NCI-H82 (cell line): ENCODE data around the gene CARNS1.
A peak's percentile ranks its signal among the peaks of the same experiment; 100 is the strongest.
"Not testable (repeated sequence)": the region's sequence is repeated elsewhere in the genome, so short reads cannot be mapped to it uniquely, and the experiment has no call there.

Experiments
- DNase-seq: peaks from one replicate; lab custom pipeline; 2025; lab: John Stamatoyannopoulos, UW

The CARNS1 gene

DNA sequence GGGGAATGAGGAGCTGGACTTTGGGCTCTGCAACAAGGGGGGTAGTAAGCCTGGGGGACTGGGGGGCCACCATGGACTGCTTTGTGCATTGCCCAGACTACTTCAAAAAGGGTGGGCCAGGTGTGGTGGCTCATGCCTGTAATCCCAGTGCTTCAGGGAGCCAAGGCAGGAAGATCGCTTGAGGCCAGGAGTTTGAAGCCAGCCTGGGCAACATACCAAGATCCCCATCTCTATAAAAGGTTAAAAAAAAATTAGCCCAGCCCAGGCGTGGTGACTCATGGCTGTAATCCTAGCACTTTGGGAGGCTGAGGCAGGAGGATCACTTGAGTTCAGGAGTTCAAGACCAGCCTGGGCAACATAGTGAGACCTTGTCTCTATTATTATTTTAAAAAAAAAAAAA lies 50.1 kb downstream of the CARNS1 start:
- not testable (repeated sequence) for DNase-seq

DNA sequence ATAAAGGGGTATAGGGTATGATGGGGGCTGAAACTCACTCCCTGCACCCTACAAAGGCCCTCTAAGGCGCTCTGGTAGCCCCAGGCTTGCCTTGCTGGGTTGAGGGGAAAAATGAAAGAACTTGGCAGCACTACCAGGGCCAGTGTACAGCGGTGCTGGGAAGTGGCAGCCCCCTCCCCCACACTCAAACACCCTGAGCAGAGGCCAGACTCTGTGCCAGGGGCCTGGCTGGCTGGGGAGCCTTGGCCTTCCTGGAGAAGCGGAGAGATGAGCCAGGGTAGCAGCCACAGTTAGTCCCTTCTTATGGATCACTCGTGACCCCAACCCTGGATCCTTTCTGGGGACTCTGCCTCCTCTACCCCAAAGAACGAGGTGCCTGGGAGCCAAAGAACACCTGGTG lies 50.9 kb downstream of the CARNS1 start:
- DNase-seq = no peak

DNA sequence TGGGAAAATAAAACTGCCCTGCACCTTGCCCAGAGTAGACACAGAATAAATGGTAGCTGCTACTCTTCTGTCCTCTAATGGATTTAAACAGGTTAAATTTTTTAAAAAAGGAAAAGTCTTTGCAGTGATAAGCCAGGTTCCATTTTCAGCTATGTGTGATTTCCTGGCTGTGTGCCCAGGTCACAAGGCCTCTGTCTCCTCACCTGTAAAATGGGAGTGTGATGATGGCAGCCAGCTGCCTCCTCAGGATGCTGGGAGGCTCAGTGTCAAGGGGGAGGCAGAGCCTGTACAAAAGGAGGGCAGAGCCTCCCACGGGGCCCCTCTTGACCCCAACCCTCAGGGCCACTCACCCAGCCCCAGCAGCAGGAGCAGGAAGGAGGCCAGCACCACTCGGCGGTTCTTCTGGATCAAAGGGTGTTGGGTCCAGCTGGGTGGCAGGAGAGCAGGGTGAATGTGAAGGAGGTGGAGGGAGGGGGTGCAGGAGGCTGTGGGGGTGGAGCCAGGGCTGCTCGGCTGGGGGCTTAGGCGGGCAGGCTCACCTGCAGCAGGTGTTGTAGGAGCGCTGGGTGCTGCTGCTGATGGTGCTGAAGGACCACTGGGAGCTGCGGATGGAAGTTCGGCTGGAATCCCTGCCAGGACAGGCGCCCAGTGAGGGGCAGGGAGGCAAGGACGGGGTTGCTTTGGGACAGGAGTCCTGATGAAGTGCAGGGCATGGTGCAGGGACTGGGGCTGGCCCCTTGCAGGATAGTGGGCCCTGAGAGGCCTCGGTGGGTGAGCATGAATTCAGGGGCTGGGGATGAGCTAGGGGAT lies 51.7 kb downstream of the CARNS1 start:
- DNase-seq = no peak

DNA sequence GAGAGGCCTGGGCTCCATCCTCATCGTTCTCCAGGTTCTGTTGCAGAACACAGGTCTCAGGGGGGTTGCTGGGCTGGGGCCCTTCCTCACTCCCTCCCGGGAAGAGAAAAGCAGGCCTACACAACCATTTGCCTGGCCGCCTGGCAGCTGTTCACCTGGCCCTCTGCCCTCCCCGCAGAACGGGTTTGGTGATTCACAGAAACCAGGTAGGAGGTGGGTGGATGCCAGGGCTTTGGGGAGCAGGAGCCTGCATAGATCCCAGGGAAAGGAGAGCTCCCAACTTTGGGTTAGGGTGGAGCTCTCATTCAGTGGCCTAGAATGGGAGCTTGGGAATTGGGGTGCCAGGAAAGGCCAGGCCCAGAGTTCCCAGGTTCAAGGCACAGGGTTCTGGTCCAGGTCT lies 52.6 kb downstream of the CARNS1 start:
- no peak for DNase-seq

DNA sequence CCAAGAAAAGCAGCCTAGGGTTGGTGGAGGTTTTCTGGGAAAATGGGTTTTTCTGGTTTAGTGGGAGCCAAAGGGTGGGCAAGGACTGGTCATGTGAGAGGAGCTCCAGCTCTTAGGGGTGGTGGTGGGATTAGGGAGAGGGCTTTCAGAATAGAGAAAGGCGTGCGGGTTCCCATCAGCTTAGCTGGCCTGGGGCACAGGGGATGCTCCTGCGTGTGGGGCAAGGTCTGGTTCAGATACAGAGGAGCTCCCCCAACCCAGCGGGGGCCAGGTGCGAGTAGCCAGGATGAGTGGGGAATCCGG lies 52.9 kb downstream of the CARNS1 start:
- DNase-seq = peak; percentile 30

DNA sequence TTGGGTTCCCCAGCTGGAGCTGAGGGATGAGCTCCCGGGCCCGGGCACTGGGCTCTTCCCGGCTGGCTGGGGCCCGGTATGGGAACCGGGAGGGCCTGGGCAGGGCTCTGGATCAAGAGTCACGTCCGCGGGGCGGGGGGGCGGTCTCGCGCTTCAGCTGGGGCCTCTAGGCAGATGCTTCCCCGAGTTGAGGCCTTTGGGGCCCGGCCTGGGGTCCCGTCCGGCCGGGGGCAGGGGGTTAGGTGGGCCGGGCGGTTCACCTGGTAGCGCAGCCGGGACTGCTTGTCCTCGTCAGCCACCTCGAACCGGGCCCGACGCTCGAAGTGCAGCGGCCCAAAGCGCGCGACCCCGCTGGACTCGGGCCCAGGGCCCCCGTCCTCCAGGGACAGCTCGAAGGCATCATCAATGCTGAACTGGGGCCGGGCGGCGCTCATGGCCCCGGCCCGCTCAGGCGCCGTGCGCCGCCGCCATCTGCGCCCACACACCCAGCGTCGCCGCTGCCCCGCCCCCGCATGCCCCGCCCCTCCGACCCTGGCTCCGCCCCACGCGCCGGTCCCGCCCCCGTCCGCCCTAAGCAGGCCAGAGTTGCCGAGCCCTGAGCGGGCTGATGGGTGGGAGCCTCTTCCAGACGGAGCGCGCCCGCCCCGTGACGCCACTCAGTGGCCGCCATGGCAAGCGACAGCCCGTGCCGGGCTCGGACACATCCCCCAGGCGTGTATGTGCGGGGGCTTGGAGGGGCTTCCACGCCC lies 53.5 kb downstream of the CARNS1 start, which contains the start of gene TMEM134:
TMEM134 (minus strand) TSS at position 493 of the 749 bp plus-strand sequence; CDS start at position 434, 59 bp downstream.
- DNase-seq = peak; percentile 94

DNA sequence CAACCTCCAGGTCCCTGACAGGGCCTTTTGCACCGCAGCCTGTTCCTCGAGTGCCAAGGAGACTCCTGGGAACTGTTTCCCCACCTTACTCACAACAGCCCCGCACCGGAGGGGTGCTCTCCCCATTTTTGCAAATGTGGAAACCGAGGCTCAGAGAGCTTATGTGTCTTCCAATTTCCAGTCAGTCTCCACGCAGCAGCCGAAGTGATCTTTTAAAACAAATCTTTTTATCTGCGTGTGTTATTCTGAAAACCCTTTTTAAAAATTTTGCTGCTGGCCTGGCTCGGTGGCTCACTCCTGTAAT lies 54.0 kb downstream of the CARNS1 start:
- no peak for DNase-seq

DNA sequence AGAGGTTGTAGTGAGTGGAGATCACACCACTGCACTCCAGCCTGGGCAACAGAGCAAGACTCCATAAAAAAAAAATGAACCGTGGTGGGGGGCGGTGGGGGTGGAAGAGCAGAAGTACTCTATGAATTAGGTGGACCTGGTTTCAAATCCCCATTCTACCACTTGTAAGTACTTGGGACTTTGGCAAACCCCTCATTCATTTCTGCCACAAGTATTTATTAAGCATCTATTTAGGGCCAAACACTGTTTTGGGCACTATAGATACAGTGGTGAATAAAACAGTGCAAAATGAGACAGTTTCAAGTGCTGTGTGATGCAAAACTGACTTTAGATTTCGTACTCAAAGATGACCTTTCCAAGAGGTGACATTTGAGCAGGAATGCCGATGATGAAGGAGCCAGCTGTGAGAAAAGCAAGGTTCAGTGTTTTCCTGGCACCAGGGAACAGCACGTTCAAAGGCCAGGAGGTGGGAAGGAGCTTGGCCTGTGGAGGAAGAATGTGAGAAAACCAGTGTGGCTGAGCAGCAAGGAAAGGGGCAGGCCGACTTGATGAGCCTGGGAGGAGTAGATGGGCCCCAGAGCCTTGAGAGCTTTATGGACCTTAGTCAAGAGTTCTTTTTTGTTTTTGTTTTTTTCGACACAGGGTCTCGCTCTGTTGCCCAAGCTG lies 55.0 kb downstream of the CARNS1 start:
- DNase-seq = no peak

DNA sequence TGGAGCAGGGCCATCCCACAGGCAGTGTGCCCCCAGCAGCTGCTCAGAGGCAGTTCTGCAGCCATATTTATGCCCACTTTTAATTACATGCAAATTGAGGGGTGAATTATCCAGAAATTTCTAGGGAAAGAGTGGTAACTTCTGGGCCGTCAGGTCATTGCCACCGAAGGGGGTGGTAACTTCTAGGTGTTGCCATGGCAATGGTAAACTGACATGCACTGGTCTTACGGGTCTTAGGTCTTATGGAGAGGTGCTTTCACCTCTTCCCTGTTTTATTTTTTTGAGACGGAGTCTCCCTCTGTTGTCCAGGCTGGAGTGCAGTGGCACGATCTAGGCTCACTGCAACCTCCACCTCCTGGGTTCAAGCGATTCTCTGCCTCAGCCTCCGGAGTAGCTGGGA lies 57.4 kb downstream of the CARNS1 start:
- no peak for DNase-seq
